Sigmoid colon (tissue), 7 donors: ENCODE measurements around the gene ZNF174. TPM values are rescaled to one million over a fixed set of nuclear protein-coding genes. Genes with fewer than 3 reads are reported as not detected.
A peak's percentile ranks its signal among the peaks of the same experiment; 100 is the strongest.

Source experiments
- DNase-seq: peaks from one replicate; pipeline ENCODE4 v3.0.0-alpha.2; 2019
- H3K27ac ChIP-seq, 4 donors: fragments of 200-600 bp; sonication (generic); one replicate each; pipeline ENCODE4 v1.5.1; 2016 to 2019; ENCODE audit warnings: mild to moderate bottlenecking in 1 of 4
- H3K27me3 ChIP-seq, 3 donors: fragments of 200-600 bp; sonication (generic); one replicate each; pipeline ENCODE4 v1.5.1; 2019; ENCODE audit warnings: mild to moderate bottlenecking in 1 of 3
- H3K36me3 ChIP-seq, 4 donors: fragments of 200-600 bp; sonication (generic); one replicate each; pipeline ENCODE4 v1.5.1; 2016 to 2019
- H3K4me1 ChIP-seq, 4 donors: fragments of 200-600 bp; sonication (generic); one replicate each; pipeline ENCODE4 v1.5.1; 2017 to 2019
- H3K4me3 ChIP-seq, 4 donors: fragments of 200-600 bp; sonication (generic); one replicate each; pipeline ENCODE4 v1.5.1; 2017 to 2019; ENCODE audit warnings: mild to moderate bottlenecking in 2 of 4, moderate library complexity in 1 of 4
- H3K9me3 ChIP-seq, 4 donors: fragments of 200-600 bp in 3 of 4; sonication (generic) in 3 of 4; one replicate each; pipeline versions ENCODE4 v1.5.1 to v1.6.1; 2013 to 2019
- EP300 ChIP-seq, 4 donors: sonication (generic); formaldehyde crosslinking; IDR thresholded peaks; one replicate each; pipeline ENCODE4 v1.6.1; 2017; ENCODE audit warnings: antibody characterized with exemption in 4 of 4
- POLR2A ChIP-seq, 2 donors: fragments of 450-650 bp; IDR thresholded peaks; one replicate each; pipeline ENCODE4 v1.6.1; 2016; ENCODE audit warnings: antibody characterized with exemption in 2 of 2, mild to moderate bottlenecking in 2 of 2, moderate library complexity in 2 of 2
- POLR2AphosphoS5 ChIP-seq, 4 donors: sonication (generic); formaldehyde crosslinking; IDR thresholded peaks; one replicate each; pipeline ENCODE4 v1.6.1; 2017; ENCODE audit warnings: antibody characterized with exemption in 4 of 4
- WGBS, 2 donors: extraction: QIAGEN DNeasy Blood & Tissue Kit; methylation state at CpG; one replicate each; pipeline ENCODE4 v1.1.7; 2013; 5-methylcytosine and 5-hydroxymethylcytosine counted together
- intact Hi-C: fragments of 100-400 bp; cut with DNase I; formaldehyde crosslinking; loops from one replicate; pipeline ENCODE4 v1.15.1; 2023
- polyA plus RNA-seq, 3 donors: library from polyadenylated mRNA; stranded (reverse); fragments of 200-250 nt; gene quantifications; one replicate each; pipeline ENCODE4 v1.2.3, GENCODE V29; 2013
- total RNA-seq, 4 donors: library from RNA; depleted of rRNA; stranded (reverse); fragments of >200 nt; gene quantifications; one replicate each; pipeline ENCODE4 v1.1.0, GENCODE V29; 2016
- TF ChIP-seq, protein P1 (sequence below), 4 experiments: fragments of 450-650 bp in 3 of 4; fragments of 200-600 bp in 1 of 4; IDR thresholded peaks; one replicate each; pipeline ENCODE4 v1.5.1; 2016 to 2019; ENCODE audit warnings: antibody characterized with exemption in 4 of 4, mild to moderate bottlenecking in 3 of 4, moderate library complexity in 2 of 4
- donor health status: healthy with polysubstance abuse.
- donor health status: Bipolar disorder and iron deficiency.
- donor health status: healthy.

Gene ZNF174
- total and polyA plus RNA-seq, 7 donors: 3.5 to 15.8 (median 12.2) TPM

DNA sequence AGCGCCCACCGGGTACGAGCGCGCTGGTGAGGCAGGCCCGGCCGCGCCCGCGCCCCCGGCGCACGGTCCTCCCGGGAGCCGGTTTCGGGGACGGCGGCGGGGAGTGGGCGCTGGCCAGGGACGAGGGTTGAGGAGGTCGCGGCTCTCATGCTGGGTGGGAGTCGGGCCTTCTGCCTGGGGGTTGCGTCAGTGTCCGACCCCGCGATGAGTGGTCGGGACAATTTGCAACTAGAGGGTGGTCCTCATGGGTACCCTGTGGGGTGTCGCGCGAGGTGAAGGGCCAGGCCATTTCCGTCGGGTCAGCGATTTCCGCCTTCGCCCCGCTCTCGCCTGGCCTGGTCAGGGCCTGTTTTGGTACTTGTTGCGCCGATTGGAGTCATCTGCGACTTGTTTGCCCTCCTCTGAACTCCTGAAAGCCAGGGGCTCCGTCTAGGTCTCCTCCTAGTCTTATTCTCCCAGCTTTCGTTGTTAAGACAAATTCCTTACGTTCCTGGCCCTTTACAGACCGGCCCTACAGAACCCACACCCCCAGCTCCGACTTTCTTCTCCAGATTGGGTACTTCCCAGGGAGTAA, 57.4 kb downstream of the ZNF174 start:
- TF ChIP-seq EP300 (IDR thresholded peaks at IDR 0.05): no peak
- TF ChIP-seq, protein P1, sequence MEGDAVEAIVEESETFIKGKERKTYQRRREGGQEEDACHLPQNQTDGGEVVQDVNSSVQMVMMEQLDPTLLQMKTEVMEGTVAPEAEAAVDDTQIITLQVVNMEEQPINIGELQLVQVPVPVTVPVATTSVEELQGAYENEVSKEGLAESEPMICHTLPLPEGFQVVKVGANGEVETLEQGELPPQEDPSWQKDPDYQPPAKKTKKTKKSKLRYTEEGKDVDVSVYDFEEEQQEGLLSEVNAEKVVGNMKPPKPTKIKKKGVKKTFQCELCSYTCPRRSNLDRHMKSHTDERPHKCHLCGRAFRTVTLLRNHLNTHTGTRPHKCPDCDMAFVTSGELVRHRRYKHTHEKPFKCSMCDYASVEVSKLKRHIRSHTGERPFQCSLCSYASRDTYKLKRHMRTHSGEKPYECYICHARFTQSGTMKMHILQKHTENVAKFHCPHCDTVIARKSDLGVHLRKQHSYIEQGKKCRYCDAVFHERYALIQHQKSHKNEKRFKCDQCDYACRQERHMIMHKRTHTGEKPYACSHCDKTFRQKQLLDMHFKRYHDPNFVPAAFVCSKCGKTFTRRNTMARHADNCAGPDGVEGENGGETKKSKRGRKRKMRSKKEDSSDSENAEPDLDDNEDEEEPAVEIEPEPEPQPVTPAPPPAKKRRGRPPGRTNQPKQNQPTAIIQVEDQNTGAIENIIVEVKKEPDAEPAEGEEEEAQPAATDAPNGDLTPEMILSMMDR (IDR thresholded peaks at IDR 0.05): no peak
- TF ChIP-seq POLR2A (IDR thresholded peaks at IDR 0.05): no peak
- TF ChIP-seq POLR2AphosphoS5 (IDR thresholded peaks at IDR 0.05): no peak
- peaks cover 0 to 55% (median 42%) of the 10 kb centered on the region in 4 donors for H3K4me1 ChIP-seq
- H3K4me3 ChIP-seq: peak overlapping the region; percentile 82 to 93 (median 84)
- peak overlapping the region; percentile 89 to 97 (median 94) for H3K27ac ChIP-seq
- H3K36me3 ChIP-seq: no peaks in the 10 kb centered on the region
- WGBS, 2 donors: 0 to 1% methylated on average over 47 of the region's 47 CpGs
- H3K9me3 ChIP-seq: no peaks in the 10 kb centered on the region
- intact Hi-C loops: loop anchor here (5.0 to 10.0 kb wide), 3 partner anchors 151 to 221 kb away; partner anchors contain the start of genes TIGD7, ZNF200 and ZNF75A
- no peaks in the 10 kb centered on the region for H3K27me3 ChIP-seq
- DNase-seq: no peak

DNA sequence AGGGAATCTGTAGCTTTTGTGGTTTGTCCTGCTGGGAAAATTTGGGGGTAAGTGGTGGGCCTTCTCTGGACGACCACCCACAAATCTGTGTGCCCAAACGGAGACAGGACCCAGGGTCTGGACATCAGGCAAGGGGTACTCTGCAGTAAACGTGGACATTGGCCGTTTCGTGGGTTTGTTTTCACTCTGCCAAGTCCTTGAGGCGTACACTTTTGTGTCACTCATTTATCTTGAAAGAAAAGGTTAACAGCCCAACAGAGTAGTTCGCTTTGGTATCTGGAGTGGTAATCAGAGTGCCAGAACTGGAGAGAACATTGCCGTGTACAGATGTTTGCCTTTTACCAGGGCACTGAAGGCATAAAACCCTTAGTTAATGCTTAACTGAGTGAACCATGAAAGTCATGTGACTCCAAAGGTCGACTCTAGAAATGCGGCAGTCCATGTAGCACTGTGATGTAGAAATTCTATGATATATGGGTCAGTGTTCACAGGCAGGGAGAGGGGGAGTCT, 57.9 kb downstream of the ZNF174 start:
- Histone ChIP-seq H3K4me3 (peak overlapping the region; percentile 82 to 93 (median 84)), H3K36me3 (no peaks in the 10 kb centered on the region), H3K4me1 (peaks cover 0 to 55% (median 43%) of the 10 kb centered on the region in 4 donors), H3K9me3 (no peaks in the 10 kb centered on the region), H3K27ac (peak overlapping the region; percentile 89 to 97 (median 94)), H3K27me3 (no peaks in the 10 kb centered on the region)
- DNase-seq: no peak
- WGBS, 2 donors: 1 to 13% methylated on average over 10 of the region's 10 CpGs
- TF ChIP-seq POLR2AphosphoS5 (IDR thresholded peaks at IDR 0.05): peak in 2 of 4 donors; percentile 9 to 49
- TF ChIP-seq EP300 (IDR thresholded peaks at IDR 0.05): no peak
- peak in 1 of 2 donors; percentile 37 for TF ChIP-seq POLR2A (IDR thresholded peaks at IDR 0.05)
- TF ChIP-seq, protein P1 (IDR thresholded peaks at IDR 0.05): no peak
- intact Hi-C loops: loop anchor here (5.0 to 10.0 kb wide), 3 partner anchors 152 to 222 kb away; partner anchors contain the start of genes TIGD7, ZNF200 and ZNF75A

Other genes starting within 250 kb of the ZNF174 start
- gene OR1F1, start 213.0 kb upstream of the ZNF174 start, total RNA-seq: not detected
- not detected for gene OR1F1, start 213.0 kb upstream of the ZNF174 start, polyA plus RNA-seq
- 1 to 10 TPM; 5.5 to 6.8 (median 6.2) TPM for gene ZNF200, start 166.1 kb upstream of the ZNF174 start, total RNA-seq
- 1 to 10 TPM; 2.8 to 4.9 (median 3.0) TPM for gene ZNF200, start 166.1 kb upstream of the ZNF174 start, polyA plus RNA-seq
- 1 to 10 TPM; 1.2 to 2.9 (median 2.1) TPM for gene MEFV, start 144.6 kb upstream of the ZNF174 start, total RNA-seq
- gene MEFV, start 144.6 kb upstream of the ZNF174 start, polyA plus RNA-seq: under 1 TPM; 0.60 to 0.92 (median 0.85) TPM
- gene ZNF263, start 117.7 kb upstream of the ZNF174 start, total RNA-seq: 10 to 100 TPM; 27.5 to 51.3 (median 33.4) TPM
- 10 to 100 TPM in 2 of 3 donors, 1 to 10 TPM in 1; 9.7 to 17.2 (median 15.0) TPM for gene ZNF263, start 117.7 kb upstream of the ZNF174 start, polyA plus RNA-seq
- 10 to 100 TPM in 1 of 4 donors, 1 to 10 TPM in 3; 3.5 to 12.8 (median 6.3) TPM for gene TIGD7, start 95.8 kb upstream of the ZNF174 start, total RNA-seq
- gene TIGD7, start 95.8 kb upstream of the ZNF174 start, polyA plus RNA-seq: 1 to 10 TPM; 1.2 to 4.2 (median 2.8) TPM
- gene ZNF75A, start 95.7 kb upstream of the ZNF174 start, total RNA-seq: 10 to 100 TPM; 26.6 to 32.8 (median 27.7) TPM
- gene ZNF75A, start 95.7 kb upstream of the ZNF174 start, polyA plus RNA-seq: 10 to 100 TPM in 1 of 3 donors, 1 to 10 TPM in 2; 6.7 to 17.0 (median 9.6) TPM
- 1 to 10 TPM in 1 of 4 donors, under 1 TPM in 2, not detected in 1; 0.49 to 1.4 (median 0.55) TPM for gene OR2C1, start 45.3 kb upstream of the ZNF174 start, total RNA-seq
- under 1 TPM in 1 of 3 donors, not detected in 2; 0.09 TPM for gene OR2C1, start 45.3 kb upstream of the ZNF174 start, polyA plus RNA-seq
- 10 to 100 TPM; 12.1 to 16.3 (median 15.3) TPM for gene ZSCAN32, start 211 bp upstream of the ZNF174 start, total RNA-seq
- gene ZSCAN32, start 211 bp upstream of the ZNF174 start, polyA plus RNA-seq: 10 to 100 TPM in 1 of 3 donors, 1 to 10 TPM in 2; 8.6 to 10.8 (median 9.6) TPM
- gene ZNF597, start 42.3 kb downstream of the ZNF174 start, total RNA-seq: 1 to 10 TPM; 1.5 to 2.5 (median 2.1) TPM
- gene ZNF597, start 42.3 kb downstream of the ZNF174 start, polyA plus RNA-seq: 1 to 10 TPM in 1 of 3 donors, under 1 TPM in 2; 0.69 to 1.2 (median 0.99) TPM
- 10 to 100 TPM; 15.0 to 30.4 (median 22.6) TPM for gene NAA60, start 42.5 kb downstream of the ZNF174 start, total RNA-seq
- 10 to 100 TPM; 55.9 to 73.5 (median 65.1) TPM for gene NAA60, start 42.5 kb downstream of the ZNF174 start, polyA plus RNA-seq
- gene C16orf90, start 94.3 kb downstream of the ZNF174 start, total RNA-seq: not detected
- gene C16orf90, start 94.3 kb downstream of the ZNF174 start, polyA plus RNA-seq: not detected
- gene CLUAP1, start 99.8 kb downstream of the ZNF174 start, total RNA-seq: 10 to 100 TPM; 24.2 to 36.8 (median 29.5) TPM
- 10 to 100 TPM in 1 of 3 donors, 1 to 10 TPM in 2; 6.6 to 10.5 (median 6.9) TPM for gene CLUAP1, start 99.8 kb downstream of the ZNF174 start, polyA plus RNA-seq
- under 1 TPM in 3 of 4 donors, not detected in 1; under 0.01 to 0.33 (median 0.27) TPM for gene NLRC3, start 176.2 kb downstream of the ZNF174 start, total RNA-seq
- 1 to 10 TPM in 1 of 3 donors, under 1 TPM in 1, not detected in 1; under 0.01 to 7.0 TPM for gene NLRC3, start 176.2 kb downstream of the ZNF174 start, polyA plus RNA-seq
- gene SLX4, start 210.4 kb downstream of the ZNF174 start, total RNA-seq: 1 to 10 TPM; 2.1 to 3.9 (median 2.6) TPM
- 1 to 10 TPM in 1 of 3 donors, under 1 TPM in 2; under 0.01 to 3.9 (median 0.69) TPM for gene SLX4, start 210.4 kb downstream of the ZNF174 start, polyA plus RNA-seq